ENCODE data around the gene PLXNB1. TPM values are rescaled to one million over a fixed set of nuclear protein-coding genes. Genes with fewer than 3 reads are reported as not detected.
"Not testable (repeated sequence)": the region's sequence is repeated elsewhere in the genome, so short reads cannot be mapped to it uniquely, and the experiment has no call there.

The PLXNB1 gene, protein sequence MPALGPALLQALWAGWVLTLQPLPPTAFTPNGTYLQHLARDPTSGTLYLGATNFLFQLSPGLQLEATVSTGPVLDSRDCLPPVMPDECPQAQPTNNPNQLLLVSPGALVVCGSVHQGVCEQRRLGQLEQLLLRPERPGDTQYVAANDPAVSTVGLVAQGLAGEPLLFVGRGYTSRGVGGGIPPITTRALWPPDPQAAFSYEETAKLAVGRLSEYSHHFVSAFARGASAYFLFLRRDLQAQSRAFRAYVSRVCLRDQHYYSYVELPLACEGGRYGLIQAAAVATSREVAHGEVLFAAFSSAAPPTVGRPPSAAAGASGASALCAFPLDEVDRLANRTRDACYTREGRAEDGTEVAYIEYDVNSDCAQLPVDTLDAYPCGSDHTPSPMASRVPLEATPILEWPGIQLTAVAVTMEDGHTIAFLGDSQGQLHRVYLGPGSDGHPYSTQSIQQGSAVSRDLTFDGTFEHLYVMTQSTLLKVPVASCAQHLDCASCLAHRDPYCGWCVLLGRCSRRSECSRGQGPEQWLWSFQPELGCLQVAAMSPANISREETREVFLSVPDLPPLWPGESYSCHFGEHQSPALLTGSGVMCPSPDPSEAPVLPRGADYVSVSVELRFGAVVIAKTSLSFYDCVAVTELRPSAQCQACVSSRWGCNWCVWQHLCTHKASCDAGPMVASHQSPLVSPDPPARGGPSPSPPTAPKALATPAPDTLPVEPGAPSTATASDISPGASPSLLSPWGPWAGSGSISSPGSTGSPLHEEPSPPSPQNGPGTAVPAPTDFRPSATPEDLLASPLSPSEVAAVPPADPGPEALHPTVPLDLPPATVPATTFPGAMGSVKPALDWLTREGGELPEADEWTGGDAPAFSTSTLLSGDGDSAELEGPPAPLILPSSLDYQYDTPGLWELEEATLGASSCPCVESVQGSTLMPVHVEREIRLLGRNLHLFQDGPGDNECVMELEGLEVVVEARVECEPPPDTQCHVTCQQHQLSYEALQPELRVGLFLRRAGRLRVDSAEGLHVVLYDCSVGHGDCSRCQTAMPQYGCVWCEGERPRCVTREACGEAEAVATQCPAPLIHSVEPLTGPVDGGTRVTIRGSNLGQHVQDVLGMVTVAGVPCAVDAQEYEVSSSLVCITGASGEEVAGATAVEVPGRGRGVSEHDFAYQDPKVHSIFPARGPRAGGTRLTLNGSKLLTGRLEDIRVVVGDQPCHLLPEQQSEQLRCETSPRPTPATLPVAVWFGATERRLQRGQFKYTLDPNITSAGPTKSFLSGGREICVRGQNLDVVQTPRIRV (N-terminal part only)
- total RNA-seq (2014; rRNA removed; shearing (Covaris generic)), result 5.8 and 12.3 TPM in 2 replicates
- polyA plus RNA-seq (2015; cell fraction: cytosol; rRNA removed), result 6.0 and 8.3 TPM in 2 replicates
- polyA plus RNA-seq (2015; cell fraction: nucleus; rRNA removed), result 77.3 and 95.8 TPM in 2 replicates

- DNase-seq (ENCODE audit: low read depth), result peak; percentile 67
Observed at GRCh38 chr3:48429960-48430707, at the start of gene PLXNB1. Gene PLXNB1, minus strand, starts transcription at chr3:48430086. Its CDS starts 5,475 bp downstream, at chr3:48424611.

DNA sequence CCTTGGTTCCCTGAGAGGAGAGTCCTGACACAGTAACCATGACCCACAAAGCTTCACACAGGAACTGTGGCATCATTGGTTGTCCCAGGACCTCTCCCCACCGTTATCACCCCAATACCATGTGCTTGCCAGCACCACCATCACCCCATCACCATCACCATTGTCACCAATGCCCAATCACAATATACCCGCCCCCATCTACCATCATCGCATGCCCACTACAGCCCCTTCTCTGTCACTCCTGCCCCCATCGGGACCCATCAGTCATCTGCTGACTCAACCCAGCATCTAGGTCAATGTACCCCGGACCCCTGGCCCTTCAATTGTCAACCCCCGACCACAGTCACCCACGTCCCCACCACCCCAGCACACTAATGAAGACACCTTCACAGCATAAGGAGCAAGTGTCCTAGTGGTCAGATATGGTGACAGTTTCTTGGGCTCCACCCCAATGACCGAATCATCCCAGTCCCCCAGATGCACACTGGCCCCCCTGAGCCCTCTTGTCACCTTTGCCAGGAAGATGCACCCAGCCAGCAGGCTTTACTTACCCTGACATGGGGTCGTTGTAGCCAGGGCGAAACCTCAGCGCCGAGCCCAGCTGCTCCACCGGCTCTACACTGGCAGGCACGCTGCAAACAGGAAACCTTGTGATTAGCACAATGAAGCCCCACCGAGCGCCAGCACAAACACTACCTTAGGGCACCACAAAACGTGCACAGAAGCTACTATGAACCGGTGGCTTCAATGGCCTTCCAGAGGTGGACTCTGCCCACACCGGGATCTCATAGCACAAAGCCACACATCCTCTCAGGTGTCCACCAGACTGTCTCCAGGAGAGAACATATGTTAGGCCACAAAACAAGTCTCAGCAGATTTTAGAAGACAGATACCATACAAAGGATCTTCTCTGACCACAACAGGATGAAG, 49.0 kb upstream of the PLXNB1 start:
- no peak for DNase-seq (ENCODE audit: low read depth)

- DNase-seq (ENCODE audit: low read depth), result no peak
Observed at GRCh38 chr3:48477959-48478520, 48.2 kb upstream of the PLXNB1 start.

- no peak for DNase-seq (ENCODE audit: low read depth)
Observed at GRCh38 chr3:48476426-48477053, 46.7 kb upstream of the PLXNB1 start.

GRCh38 chr3:48475188-48475587, 45.3 kb upstream of the PLXNB1 start:
- no peak for DNase-seq (ENCODE audit: low read depth)

DNA sequence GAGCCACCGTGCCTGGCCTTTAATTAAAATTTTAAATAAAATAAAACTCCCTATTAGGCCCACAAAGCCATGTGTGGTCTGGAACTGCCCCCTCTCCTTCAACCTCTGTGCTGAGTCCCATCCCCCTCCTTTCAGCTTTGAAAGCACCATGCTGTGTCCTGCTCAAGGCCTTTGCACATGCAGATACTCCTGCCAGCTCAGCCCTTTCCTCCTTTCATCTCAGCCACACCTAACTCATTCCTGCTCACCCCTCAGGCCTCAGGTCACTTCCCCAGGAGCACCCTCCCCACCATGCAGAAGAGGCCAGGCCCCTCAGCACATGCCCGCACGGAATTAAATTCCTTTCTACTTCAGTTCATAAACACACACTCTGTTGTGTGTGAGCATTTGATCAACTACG, 44.7 kb upstream of the PLXNB1 start:
- DNase-seq (ENCODE audit: low read depth), result no peak

- DNase-seq (ENCODE audit: low read depth), result not testable (repeated sequence)
Observed at GRCh38 chr3:48474031-48474430, 44.1 kb upstream of the PLXNB1 start.

- no peak for DNase-seq (ENCODE audit: low read depth)
Observed at GRCh38 chr3:48473617-48473952, 43.7 kb upstream of the PLXNB1 start.

DNA sequence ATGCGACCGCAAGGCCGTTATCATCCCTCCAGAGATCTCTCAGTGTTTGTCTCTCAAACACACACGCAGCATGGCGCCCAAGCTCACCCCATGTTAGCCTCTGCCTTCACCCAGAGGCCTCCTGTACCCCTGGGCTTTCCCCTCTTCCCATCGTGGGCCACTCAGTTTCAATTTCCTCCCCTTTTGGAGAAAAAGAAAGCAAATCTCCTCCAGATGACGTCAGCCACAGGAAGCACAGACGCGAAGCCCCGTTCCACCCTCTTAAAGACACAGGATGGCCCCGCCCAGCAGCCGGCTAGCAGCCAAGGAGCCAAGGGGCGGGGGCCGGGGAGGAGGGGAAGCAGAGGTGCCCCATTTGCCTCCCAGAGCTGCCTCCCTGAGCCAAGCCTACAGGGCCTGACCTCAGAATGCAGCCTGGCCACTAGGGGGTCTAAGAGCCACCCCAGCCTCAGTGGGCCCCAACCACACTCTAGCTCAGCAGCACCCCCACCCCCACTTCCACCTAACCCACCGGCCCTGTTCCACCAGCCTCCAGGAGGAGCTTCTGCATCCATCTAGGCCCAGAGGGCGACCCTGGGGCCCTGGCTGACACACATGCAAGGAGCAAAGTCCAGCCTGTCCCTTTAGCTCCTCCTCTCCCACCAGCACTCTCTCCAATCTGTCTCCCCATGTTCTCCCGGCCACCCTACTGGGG, 43.2 kb upstream of the PLXNB1 start:
- peak; percentile 94 for DNase-seq (ENCODE audit: low read depth)

DNA sequence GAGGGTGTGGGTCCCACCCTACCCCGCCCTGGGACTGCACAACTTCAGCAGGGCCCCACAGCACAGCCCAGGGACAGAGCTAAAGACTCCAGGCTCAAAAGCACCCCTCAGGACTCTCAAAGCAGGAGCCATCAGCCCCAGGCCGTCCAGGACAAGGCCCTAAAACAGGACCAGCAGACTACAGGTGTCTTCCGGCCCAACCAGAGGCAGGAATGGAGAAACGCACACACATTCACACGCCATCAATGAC, 42.7 kb upstream of the PLXNB1 start:
- DNase-seq (ENCODE audit: low read depth), result no peak

- DNase-seq (ENCODE audit: low read depth), result no peak
Observed at GRCh38 chr3:48470286-48470685, 40.4 kb upstream of the PLXNB1 start.

GRCh38 chr3:48469046-48469915, 39.4 kb upstream of the PLXNB1 start:
- DNase-seq (ENCODE audit: low read depth), result no peak

DNA sequence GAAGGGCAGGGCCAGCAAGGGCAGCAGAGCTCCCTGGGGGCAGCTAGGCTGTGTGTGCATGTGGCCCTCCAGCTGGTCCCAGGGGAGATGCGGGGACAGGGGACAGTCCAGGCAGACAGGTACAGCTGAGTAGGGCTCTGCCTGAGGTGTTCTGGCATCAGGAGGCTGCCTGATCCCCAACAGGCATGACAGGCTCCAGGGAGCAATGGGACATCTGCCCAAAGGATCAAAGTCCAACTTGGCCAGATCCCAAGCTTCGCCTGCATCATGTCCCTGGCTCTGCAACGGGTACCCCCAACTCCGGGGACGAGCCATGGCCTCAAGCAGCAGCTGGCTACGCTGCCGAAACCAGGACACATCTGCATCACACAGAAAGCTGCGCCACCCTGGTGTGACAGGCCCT, 38.4 kb upstream of the PLXNB1 start:
- no peak for DNase-seq (ENCODE audit: low read depth)

DNA sequence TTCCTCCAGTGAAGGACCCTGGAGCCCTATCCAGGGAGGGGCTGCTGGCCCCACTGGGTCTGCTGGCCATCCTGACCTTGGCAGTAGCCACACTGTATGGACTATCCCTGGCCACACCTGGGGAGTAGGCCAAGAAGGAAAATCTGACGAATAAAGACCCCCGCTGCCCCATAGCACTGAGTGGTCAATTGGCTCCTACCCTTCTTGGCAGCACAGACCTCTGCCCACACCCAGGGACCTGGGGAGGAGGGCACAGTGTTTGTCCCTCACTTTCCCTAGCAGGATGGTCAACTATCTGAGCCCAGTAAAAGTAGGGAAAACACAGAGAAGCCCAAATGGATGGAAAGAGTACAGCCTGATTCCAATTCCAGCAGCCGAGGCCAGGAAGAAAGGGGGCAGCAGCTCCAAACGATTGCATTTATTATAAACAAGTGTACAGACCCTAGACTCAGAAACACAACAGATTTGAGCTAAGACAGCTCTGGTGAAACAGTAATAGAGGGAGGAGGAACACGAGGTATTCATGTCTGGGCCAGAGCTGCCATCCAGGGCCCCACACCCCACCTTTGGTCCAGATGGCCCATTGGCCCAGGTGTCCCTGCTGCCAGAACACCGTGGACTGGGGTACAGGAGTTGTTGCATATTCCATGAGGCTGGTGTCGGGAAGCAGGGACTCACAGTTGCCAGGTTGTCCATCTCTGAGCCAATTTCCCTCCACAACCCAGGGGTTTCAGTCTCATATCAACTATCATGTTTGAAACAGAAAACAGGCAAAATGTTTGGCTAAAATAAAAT, 37.8 kb upstream of the PLXNB1 start:
- no peak for DNase-seq (ENCODE audit: low read depth)

DNA sequence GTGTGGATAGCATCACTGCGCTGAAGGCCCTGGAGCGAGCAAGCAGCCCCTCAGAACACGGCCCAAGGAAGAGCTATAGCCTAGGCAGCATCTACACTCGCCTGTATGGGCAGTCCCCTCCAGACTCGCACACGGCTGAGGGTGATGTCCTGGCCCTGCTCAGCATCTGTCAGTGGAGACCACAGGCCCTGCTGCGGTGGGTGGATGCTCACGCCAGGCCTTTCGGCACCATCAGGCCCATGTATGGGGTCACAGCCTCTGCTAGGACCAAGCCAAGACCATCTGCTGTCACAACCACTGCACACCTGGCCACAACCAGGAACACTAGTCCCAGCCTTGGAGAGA, 37.2 kb upstream of the PLXNB1 start:
- DNase-seq (ENCODE audit: low read depth), result no peak

GRCh38 chr3:48466386-48467109, 36.7 kb upstream of the PLXNB1 start:
- no peak for DNase-seq (ENCODE audit: low read depth)

All from HT1080 (cell line).